Fibroblast of lung (primary cell): ENCODE results near the gene BIRC7. TPM values are rescaled to one million over a fixed set of nuclear protein-coding genes. Genes with fewer than 3 reads are reported as not detected.
A peak's percentile ranks its signal among the peaks of the same experiment; 100 is the strongest.

ENCODE experiments used
- DNase-seq, 2 donors: peaks; one replicate each; pipeline versions ENCODE4 v3.0.0 to v3.0.0-alpha.2; 2010; ENCODE audit warnings: low read depth in 2 of 2
- H2AFZ ChIP-seq: 2 replicates; pipeline ENCODE4 v1.5.1; 2012; ENCODE audit warnings: low read length, control low read depth, inconsistent platforms
- H3K27ac ChIP-seq: 2 replicates; pipeline ENCODE4 v1.5.1; 2011; ENCODE audit warnings: low read length, control low read depth; ENCODE audit not compliant: insufficient read depth
- H3K27me3 ChIP-seq: 2 replicates; pipeline ENCODE4 v1.5.1; 2011; ENCODE audit warnings: mild to moderate bottlenecking, low read length; ENCODE audit not compliant: control insufficient read depth, insufficient read depth
- H3K36me3 ChIP-seq: 2 replicates; pipeline ENCODE4 v1.5.1; 2011; ENCODE audit warnings: low read length; ENCODE audit not compliant: control insufficient read depth, insufficient read depth
- H3K4me1 ChIP-seq: 2 replicates; pipeline ENCODE4 v1.5.1; 2011; ENCODE audit warnings: low read length; ENCODE audit not compliant: control insufficient read depth, insufficient read depth; ENCODE audit errors: extremely low read depth
- H3K4me2 ChIP-seq: 2 replicates; pipeline ENCODE4 v1.5.1; 2011; ENCODE audit warnings: low read length, control low read depth; ENCODE audit not compliant: insufficient read depth; ENCODE audit errors: extremely low read depth
- H3K4me3 ChIP-seq, 4 experiments: fragments of 200-600 bp in 1 of 4; sonication (generic) in 1 of 4; replicated peaks in 1 of 4; 2 replicates each; pipeline ENCODE4 v1.5.1; 2011 to 2016; ENCODE audit warnings: low read length in 4 of 4, low read depth in 3 of 4, mild to moderate bottlenecking in 3 of 4, control low read depth in 2 of 4, inconsistent platforms in 1 of 4, mixed read lengths in 1 of 4; ENCODE audit not compliant: insufficient read depth in 1 of 4; ENCODE audit errors: control extremely low read depth in 1 of 4
- H3K79me2 ChIP-seq: 2 replicates; pipeline ENCODE4 v1.5.1; 2012; ENCODE audit warnings: mild to moderate bottlenecking, low read length, inconsistent platforms; ENCODE audit not compliant: control insufficient read depth, insufficient read depth
- H3K9ac ChIP-seq: 2 replicates; pipeline ENCODE4 v1.5.1; 2011; ENCODE audit warnings: mild to moderate bottlenecking, low read length, control low read depth; ENCODE audit not compliant: insufficient read depth
- H3K9me3 ChIP-seq: 2 replicates; pipeline ENCODE4 v1.5.1; 2012; ENCODE audit warnings: low read depth, low read length; ENCODE audit not compliant: control insufficient read depth, insufficient read depth
- H4K20me1 ChIP-seq: 2 replicates; pipeline ENCODE4 v1.5.1; 2011; ENCODE audit warnings: low read length; ENCODE audit not compliant: control insufficient read depth, insufficient read depth; ENCODE audit errors: extremely low read depth
- EZH2 ChIP-seq: IDR thresholded peaks from 2 replicates; pipeline ENCODE4 v1.5.1; 2012; ENCODE audit warnings: low read length, control low read depth, mild to moderate bottlenecking; ENCODE audit errors: missing control alignments
- polyA plus RNA-seq, 2 donors: library from polyadenylated mRNA; depleted of rRNA in 1 of 2; stranded (reverse) in 1 of 2; unstranded in 1 of 2; fragments of >200 nt; gene quantifications; 2 replicates each; pipeline ENCODE4 v1.2.1, GENCODE V29; 2011 to 2012; ENCODE audit warnings: missing spikeins in 1 of 2
- total RNA-seq: library from RNA; depleted of rRNA; stranded (reverse); fragments of >200 nt; gene quantifications from 2 replicates; pipeline ENCODE4 v1.2.1, GENCODE V29; 2014
- TF ChIP-seq, protein P1 (sequence below), 2 donors: IDR thresholded peaks in 1 of 2; conservative IDR thresholded peaks in 1 of 2; 1 replicate in 1 of 2; 2 replicates in 1 of 2; pipeline ENCODE4 v1.5.1; 2011 to 2012; ENCODE audit warnings: low read length in 2 of 2, control low read depth in 1 of 2, inconsistent platforms in 1 of 2, low read depth in 1 of 2, mild to moderate bottlenecking in 1 of 2

Gene BIRC7
- total and polyA plus RNA-seq, 2 donors (not counting 1 experiment from before 2014, with no cell fraction given): not detected

DNA sequence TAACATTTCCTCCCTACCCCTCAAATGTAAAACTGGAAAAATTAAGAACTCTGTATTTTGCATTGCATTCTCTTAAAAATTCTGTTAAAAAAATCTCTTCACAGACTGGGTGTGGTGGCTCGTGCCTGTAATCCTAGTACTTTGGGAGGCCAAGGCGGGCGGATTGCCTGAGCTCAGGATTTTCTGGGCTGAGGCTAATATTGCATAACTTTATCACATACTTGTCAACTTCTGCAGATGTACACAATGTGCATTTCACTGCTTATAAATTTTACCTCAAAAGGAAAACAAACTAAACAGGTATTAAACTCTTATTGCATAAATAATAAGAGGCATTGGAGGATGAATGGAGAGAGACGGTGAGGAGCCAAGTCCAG is 40.9 kb upstream of the BIRC7 start:
- no peak overlapping the region for H3K9ac ChIP-seq
- no peaks in the 10 kb centered on the region for H3K27me3 ChIP-seq
- H3K9me3 ChIP-seq: no peaks in the 10 kb centered on the region
- no peak overlapping the region for H3K4me2 ChIP-seq
- H3K4me1 ChIP-seq: no peaks in the 10 kb centered on the region
- H4K20me1 ChIP-seq: peaks cover 4% of the 10 kb centered on the region
- H3K79me2 ChIP-seq: peaks cover 17% of the 10 kb centered on the region
- H3K36me3 ChIP-seq: peaks cover 3% of the 10 kb centered on the region
- no peak overlapping the region for H2AFZ ChIP-seq
- no peak for TF ChIP-seq EZH2
- TF ChIP-seq, protein P1, sequence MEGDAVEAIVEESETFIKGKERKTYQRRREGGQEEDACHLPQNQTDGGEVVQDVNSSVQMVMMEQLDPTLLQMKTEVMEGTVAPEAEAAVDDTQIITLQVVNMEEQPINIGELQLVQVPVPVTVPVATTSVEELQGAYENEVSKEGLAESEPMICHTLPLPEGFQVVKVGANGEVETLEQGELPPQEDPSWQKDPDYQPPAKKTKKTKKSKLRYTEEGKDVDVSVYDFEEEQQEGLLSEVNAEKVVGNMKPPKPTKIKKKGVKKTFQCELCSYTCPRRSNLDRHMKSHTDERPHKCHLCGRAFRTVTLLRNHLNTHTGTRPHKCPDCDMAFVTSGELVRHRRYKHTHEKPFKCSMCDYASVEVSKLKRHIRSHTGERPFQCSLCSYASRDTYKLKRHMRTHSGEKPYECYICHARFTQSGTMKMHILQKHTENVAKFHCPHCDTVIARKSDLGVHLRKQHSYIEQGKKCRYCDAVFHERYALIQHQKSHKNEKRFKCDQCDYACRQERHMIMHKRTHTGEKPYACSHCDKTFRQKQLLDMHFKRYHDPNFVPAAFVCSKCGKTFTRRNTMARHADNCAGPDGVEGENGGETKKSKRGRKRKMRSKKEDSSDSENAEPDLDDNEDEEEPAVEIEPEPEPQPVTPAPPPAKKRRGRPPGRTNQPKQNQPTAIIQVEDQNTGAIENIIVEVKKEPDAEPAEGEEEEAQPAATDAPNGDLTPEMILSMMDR (conservative IDR thresholded peaks at IDR 0.05 in 1 of 2, IDR thresholded peaks at IDR 0.05 in 1 of 2; ENCODE audit: low read depth in 1 of 2, low read length in 2 of 2): no peak
- no peak overlapping the region for H3K4me3 ChIP-seq
- no peak for DNase-seq
- no peak overlapping the region for H3K27ac ChIP-seq

DNA sequence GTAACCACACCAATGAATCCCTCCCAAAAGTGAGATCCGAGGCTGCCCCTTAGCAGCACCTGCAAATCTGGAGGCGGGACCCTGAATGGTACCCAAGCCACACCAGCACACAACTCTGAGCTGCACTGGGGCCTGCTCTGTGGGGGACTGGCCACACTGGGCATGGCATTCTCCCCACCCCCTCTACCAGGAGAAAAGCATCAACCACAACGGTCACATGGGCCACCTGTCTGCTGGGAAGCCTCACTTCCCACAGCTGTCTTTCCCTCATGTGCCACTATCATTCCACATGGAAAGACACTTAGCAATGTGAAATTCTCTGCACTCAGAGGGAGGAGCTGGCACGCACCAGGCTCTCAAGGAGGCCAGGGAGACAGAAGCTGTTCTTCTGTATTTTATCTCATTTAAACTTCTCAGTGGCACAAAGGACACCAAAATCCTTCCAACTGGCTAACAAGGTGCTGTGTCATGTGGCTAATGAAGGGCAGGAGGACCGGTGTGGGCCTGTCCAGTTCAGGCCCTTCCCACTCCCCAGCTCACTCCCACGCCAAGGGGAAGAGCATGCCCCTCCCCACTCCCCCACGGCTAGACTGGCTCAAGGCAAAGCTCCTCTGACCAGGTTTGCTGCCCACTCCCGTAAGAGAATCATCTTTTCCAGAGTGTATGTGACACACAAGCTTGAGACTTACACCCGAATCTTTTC is 38.8 kb upstream of the BIRC7 start:
- H3K4me2 ChIP-seq: no peak overlapping the region
- peaks cover 34% of the 10 kb centered on the region for H3K79me2 ChIP-seq
- peaks cover 4% of the 10 kb centered on the region for H4K20me1 ChIP-seq

DNA sequence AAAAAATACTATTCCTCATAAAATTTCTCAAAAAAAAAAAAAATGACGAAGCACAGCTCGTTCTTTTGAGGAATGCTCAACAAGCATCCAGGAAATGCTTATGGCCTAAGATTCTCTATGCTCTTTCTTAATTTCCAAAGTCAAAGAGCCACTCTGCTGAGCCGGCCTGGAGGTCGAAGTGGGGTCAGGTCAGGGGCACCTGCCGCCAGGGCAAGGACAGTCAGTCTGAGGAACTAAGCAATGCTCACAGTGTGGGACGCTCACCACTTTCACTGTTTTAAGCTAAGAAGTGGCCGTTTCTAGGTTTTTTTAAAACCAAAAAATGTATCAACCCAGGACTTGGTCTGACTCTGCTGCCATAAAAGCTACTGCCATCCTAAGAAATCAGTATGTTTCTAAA is 37.1 kb upstream of the BIRC7 start:
- DNase-seq: no peak
- no peaks in the 10 kb centered on the region for H3K9me3 ChIP-seq
- no peak overlapping the region for H3K9ac ChIP-seq
- H4K20me1 ChIP-seq: peaks cover 4% of the 10 kb centered on the region
- H3K27me3 ChIP-seq: no peaks in the 10 kb centered on the region
- no peak for TF ChIP-seq EZH2
- TF ChIP-seq, protein P1 (conservative IDR thresholded peaks at IDR 0.05 in 1 of 2, IDR thresholded peaks at IDR 0.05 in 1 of 2; ENCODE audit: low read depth in 1 of 2, low read length in 2 of 2): no peak
- no peak overlapping the region for H2AFZ ChIP-seq
- no peaks in the 10 kb centered on the region for H3K4me1 ChIP-seq
- H3K27ac ChIP-seq: no peak overlapping the region
- peaks cover 39% of the 10 kb centered on the region for H3K79me2 ChIP-seq
- no peak overlapping the region for H3K4me3 ChIP-seq
- H3K36me3 ChIP-seq: peaks cover 20% of the 10 kb centered on the region
- no peak overlapping the region for H3K4me2 ChIP-seq

More for the DNA sequence above, 38.8 kb upstream of the BIRC7 start:
- no peak overlapping the region for H2AFZ ChIP-seq
- no peaks in the 10 kb centered on the region for H3K27me3 ChIP-seq
- no peak overlapping the region for H3K9ac ChIP-seq
- H3K36me3 ChIP-seq: peaks cover 6% of the 10 kb centered on the region
- H3K4me3 ChIP-seq: no peak overlapping the region
- no peaks in the 10 kb centered on the region for H3K4me1 ChIP-seq
- peak in 1 of 2 donors; percentile 24 for DNase-seq
- H3K27ac ChIP-seq: no peak overlapping the region
- TF ChIP-seq, protein P1 (conservative IDR thresholded peaks at IDR 0.05 in 1 of 2, IDR thresholded peaks at IDR 0.05 in 1 of 2; ENCODE audit: low read depth in 1 of 2, low read length in 2 of 2): no peak
- TF ChIP-seq EZH2: no peak
- no peaks in the 10 kb centered on the region for H3K9me3 ChIP-seq
